Epithelial cell of proximal tubule (primary cell): ENCODE data around the gene CCDC9B. TPM values are rescaled to one million over a fixed set of nuclear protein-coding genes. Genes with fewer than 3 reads are reported as not detected.

Experiments used
- DNase-seq: peaks from one replicate; pipeline ENCODE4 v3.0.0-alpha.2; 2011; ENCODE audit warnings: low read depth
- H3K4me3 ChIP-seq: 2 replicates; pipeline ENCODE4 v1.5.1; 2011; ENCODE audit warnings: low read depth, mild to moderate bottlenecking, low read length
- CTCF ChIP-seq: conservative IDR thresholded peaks from 2 replicates; pipeline ENCODE4 v1.5.1; 2012; ENCODE audit warnings: low read depth, mild to moderate bottlenecking, low read length
- total RNA-seq: library from RNA; depleted of rRNA; stranded (reverse); fragments of >200 nt; gene quantifications from 2 replicates; pipeline ENCODE4 v1.2.3, GENCODE V29; 2015

CCDC9B gene
- total RNA-seq, 1 donor from 2014 or later, result 4.6 TPM

GRCh38 chr15:40349163-40349562 is 8.4 kb upstream of the CCDC9B start:
- H3K4me3 ChIP-seq, result no peak overlapping the region
- no peak for DNase-seq
- no peak for TF ChIP-seq CTCF

- no peak for DNase-seq
- no peak for TF ChIP-seq CTCF
- no peak overlapping the region for H3K4me3 ChIP-seq
Observed at GRCh38 chr15:40348474-40348870, 7.7 kb upstream of the CCDC9B start.

DNA sequence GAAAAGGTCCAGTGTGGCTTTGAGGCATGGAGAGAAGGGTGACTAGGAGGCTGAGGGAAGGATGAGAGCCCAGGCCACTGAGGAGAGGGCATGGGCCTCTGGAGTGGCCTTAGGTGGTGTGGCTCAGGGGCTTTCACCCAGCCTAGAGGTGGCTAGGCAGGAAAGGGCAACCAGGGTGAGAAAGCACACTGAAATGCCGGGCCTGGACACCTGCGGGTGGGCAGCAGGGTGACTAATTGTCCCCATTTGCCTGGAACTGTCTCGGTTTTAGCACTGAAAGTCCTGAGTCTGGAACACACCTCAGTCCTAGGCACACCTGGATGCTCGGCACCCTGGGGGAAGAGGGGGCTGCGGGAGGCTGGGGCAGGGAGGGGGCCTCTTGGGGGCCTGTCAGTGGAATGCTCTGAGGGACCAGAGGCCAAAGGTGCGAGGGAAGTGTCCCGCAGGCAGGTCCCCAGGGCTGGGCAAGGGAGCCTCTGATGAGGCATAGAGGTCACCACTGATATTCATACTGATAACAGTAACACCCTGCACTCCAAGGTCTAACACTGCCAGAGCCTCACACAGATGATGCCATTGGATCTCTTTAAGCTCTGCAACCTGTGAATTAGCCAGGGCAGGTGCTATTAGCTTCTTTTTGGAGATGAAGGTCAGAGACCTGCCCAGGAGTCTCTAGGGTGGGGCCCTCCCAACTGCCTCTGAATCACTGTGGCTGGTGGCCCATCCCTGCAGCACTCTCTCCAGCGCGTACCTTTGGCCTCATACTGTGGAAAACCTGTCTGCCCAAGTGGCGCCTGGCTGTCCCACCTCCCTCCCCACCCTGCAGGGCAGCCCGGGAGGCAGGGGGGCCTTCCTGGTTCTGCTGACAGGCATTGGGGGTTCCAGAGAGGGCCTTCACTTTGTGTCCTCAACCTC is 7.1 kb upstream of the CCDC9B start:
- no peak for TF ChIP-seq CTCF
- DNase-seq, result no peak
- no peak overlapping the region for H3K4me3 ChIP-seq

- no peak overlapping the region for H3K4me3 ChIP-seq
- no peak for DNase-seq
- TF ChIP-seq CTCF, result no peak
Observed at GRCh38 chr15:40346579-40347558, 6.1 kb upstream of the CCDC9B start.

DNA sequence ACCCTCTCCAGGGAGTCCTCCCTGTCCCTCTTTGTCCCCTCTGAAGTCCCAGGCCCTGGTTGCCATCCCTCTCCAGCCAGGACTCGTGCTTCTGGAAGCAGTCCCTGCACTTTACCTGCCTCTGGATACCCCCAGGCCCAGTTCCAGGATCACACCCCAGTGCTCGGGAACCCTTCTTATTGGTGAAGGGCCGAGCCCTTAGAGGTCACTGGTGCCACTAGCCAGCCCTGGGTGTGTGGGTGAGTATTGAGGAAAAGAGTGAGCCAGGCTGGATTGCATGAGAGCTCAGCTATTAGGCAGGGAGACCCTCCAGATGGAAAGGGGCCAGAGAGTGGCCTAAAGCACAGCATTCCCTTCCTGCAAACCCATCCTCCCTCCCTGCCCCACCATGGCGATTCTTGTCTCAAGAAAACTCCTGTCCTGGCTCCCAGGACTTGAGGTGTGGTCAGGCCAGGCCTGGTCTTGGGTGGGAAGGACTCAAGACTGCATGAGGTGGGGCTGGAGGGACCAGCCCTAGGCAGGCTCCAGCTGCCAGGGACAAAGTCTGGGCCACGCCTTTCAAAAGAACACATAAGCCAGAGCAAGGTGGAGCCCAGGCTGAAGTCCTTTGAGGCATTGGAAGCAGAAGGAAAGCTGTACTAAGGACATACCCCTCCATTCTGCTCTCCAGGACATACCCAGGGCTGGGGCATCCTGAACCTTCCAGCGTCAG is 5.3 kb upstream of the CCDC9B start:
- TF ChIP-seq CTCF, result no peak
- no peak overlapping the region for H3K4me3 ChIP-seq
- no peak for DNase-seq

GRCh38 chr15:40345225-40345866 is 4.6 kb upstream of the CCDC9B start:
- no peak for TF ChIP-seq CTCF
- DNase-seq, result no peak
- no peak overlapping the region for H3K4me3 ChIP-seq
